ENCODE measurements around the gene GYPC. TPM values are rescaled to one million over a fixed set of nuclear protein-coding genes. Genes with fewer than 3 reads are reported as not detected.

Gene GYPC
- total RNA-seq, 1 donor from 2014 or later, result 41.4 TPM

GRCh38 chr2:126698376-126698775 lies 42.4 kb downstream of the GYPC start:
- H3K27me3 Mint-ChIP-seq (ENCODE audit: low read depth), result no peaks in the 10 kb centered on the region
- H3K27ac Mint-ChIP-seq, result no peak overlapping the region
- peaks cover 30% of the 10 kb centered on the region for H3K4me1 Mint-ChIP-seq
- H3K9me3 Mint-ChIP-seq, result peaks cover under 1% of the 10 kb centered on the region
- peaks cover 29% of the 10 kb centered on the region for H3K36me3 Mint-ChIP-seq
- no peak for DNase-seq (ENCODE audit: low spot score in 2 of 2, unreplicated experiment in 2 of 2)
- H3K4me3 Mint-ChIP-seq, result no peak overlapping the region
- no peak for TF ChIP-seq CTCF (IDR thresholded peaks at IDR 0.05; ENCODE audit: unreplicated experiment)

GRCh38 chr2:126699018-126699417 lies 43.1 kb downstream of the GYPC start:
- Mint-ChIP-seq H3K9me3 (no peaks in the 10 kb centered on the region), H3K36me3 (peaks cover 23% of the 10 kb centered on the region), H3K27ac (peak overlapping the region; percentile 91), H3K4me3 (no peak overlapping the region), H3K4me1 (peaks cover 30% of the 10 kb centered on the region), H3K27me3 (ENCODE audit: low read depth) (no peaks in the 10 kb centered on the region)
- TF ChIP-seq CTCF (IDR thresholded peaks at IDR 0.05; ENCODE audit: unreplicated experiment), result no peak
- DNase-seq (ENCODE audit: low spot score in 2 of 2, unreplicated experiment in 2 of 2), result no peak

- Mint-ChIP-seq H3K27me3 (ENCODE audit: low read depth) (no peaks in the 10 kb centered on the region), H3K4me1 (peaks cover 33% of the 10 kb centered on the region), H3K4me3 (no peak overlapping the region), H3K9me3 (no peaks in the 10 kb centered on the region), H3K27ac (peak overlapping the region; percentile 91), H3K36me3 (peaks cover 16% of the 10 kb centered on the region)
- peak in 1 of 2 experiments; percentile 47 for DNase-seq (ENCODE audit: low spot score in 2 of 2, unreplicated experiment in 2 of 2)
- TF ChIP-seq CTCF (IDR thresholded peaks at IDR 0.05; ENCODE audit: unreplicated experiment), result no peak
These were observed 44.0 kb downstream of the GYPC start for GRCh38 chr2:126699716-126700581.

- H3K27me3 Mint-ChIP-seq (ENCODE audit: low read depth), result no peaks in the 10 kb centered on the region
- no peak overlapping the region for H3K4me3 Mint-ChIP-seq
- H3K9me3 Mint-ChIP-seq, result peaks cover 4% of the 10 kb centered on the region
- peaks cover 37% of the 10 kb centered on the region for H3K4me1 Mint-ChIP-seq
- no peak for TF ChIP-seq CTCF (IDR thresholded peaks at IDR 0.05; ENCODE audit: unreplicated experiment)
- H3K27ac Mint-ChIP-seq, result peak overlapping the region; percentile 91
- DNase-seq (ENCODE audit: low spot score in 2 of 2, unreplicated experiment in 2 of 2), result no peak
- peaks cover 12% of the 10 kb centered on the region for H3K36me3 Mint-ChIP-seq
These were observed 44.7 kb downstream of the GYPC start for GRCh38 chr2:126700677-126701076.

GRCh38 chr2:126703311-126703710 lies 47.4 kb downstream of the GYPC start:
- Mint-ChIP-seq H3K9me3 (peaks cover 8% of the 10 kb centered on the region), H3K4me1 (peaks cover 36% of the 10 kb centered on the region), H3K27ac (no peak overlapping the region), H3K4me3 (no peak overlapping the region), H3K27me3 (ENCODE audit: low read depth) (peaks cover 8% of the 10 kb centered on the region), H3K36me3 (peaks cover 3% of the 10 kb centered on the region)
- no peak for TF ChIP-seq CTCF (IDR thresholded peaks at IDR 0.05; ENCODE audit: unreplicated experiment)
- no peak for DNase-seq (ENCODE audit: low spot score in 2 of 2, unreplicated experiment in 2 of 2)
